Measurements from ENCODE around the gene LTBP1. TPM values are rescaled to one million over a fixed set of nuclear protein-coding genes. Genes with fewer than 3 reads are reported as not detected.

Gene LTBP1
- total and polyA plus RNA-seq, 2 of the 13 experiments (the other 11 are each of a cell fraction or from before 2014, with no cell fraction given) = 0.12 to 0.22 TPM

- ChIA-PET POLR2A (no interaction called here), CTCF (ENCODE audit: low intra/inter-chr PET ratio, low total read pairs) (no interaction called here)
- intact Hi-C loops (cut with micrococcal nuclease; ENCODE audit: unreplicated experiment) = no loop called here
- FAIRE-seq (no peak), ATAC-seq (no peak), DNase-seq (ENCODE audit: low spot score) (no peak)
- WGBS (ENCODE audit: low lambda C conversion rate) = 7% methylated on average over 2 of the region's 2 CpGs
- Histone ChIP-seq H3K79me2 (ENCODE audit: insufficient read depth, low read length) (no peaks in the 10 kb centered on the region), H3K9me3 (ENCODE audit: low read length) (no peaks in the 10 kb centered on the region), H3K4me1 (ENCODE audit: insufficient read depth, low read length) (peaks cover 20% of the 10 kb centered on the region), H3K27me3 (ENCODE audit: control insufficient read depth in 1 of 2, insufficient read depth in 2 of 2, low read length in 2 of 2) (no peaks in the 10 kb centered on the region; a peak in 2 of 5 replicates), H2AFZ (ENCODE audit: low read length) (no peak overlapping the region), H3K4me2 (ENCODE audit: low read depth, low read length) (no peak overlapping the region), H3K27ac (ENCODE audit: extremely low read length, insufficient read depth, low read length) (no peak overlapping the region), H4K20me1 (ENCODE audit: insufficient read depth, low read length) (no peaks in the 10 kb centered on the region), H3K9ac (ENCODE audit: insufficient read depth, low read depth, low read length) (no peak overlapping the region), H3K36me3 (replicated peaks in 1 of 2; ENCODE audit: control insufficient read depth in 1 of 2, insufficient read depth in 2 of 2, low read length in 2 of 2) (no peaks in the 10 kb centered on the region), H3K4me3 (replicated peaks in 1 of 3; ENCODE audit: insufficient read depth in 1 of 3, low read depth in 2 of 3, low read length in 3 of 3) (no peak overlapping the region)
- in situ Hi-C loops (cut with HindIII; ENCODE audit: extremely low pct_ligation_motif_present, low pct_unique_long_range_greater_than_20kb) = no loop called here
- no TSS peak for BruUV-seq (replicated peaks)
- TF ChIP-seq, protein P1, sequence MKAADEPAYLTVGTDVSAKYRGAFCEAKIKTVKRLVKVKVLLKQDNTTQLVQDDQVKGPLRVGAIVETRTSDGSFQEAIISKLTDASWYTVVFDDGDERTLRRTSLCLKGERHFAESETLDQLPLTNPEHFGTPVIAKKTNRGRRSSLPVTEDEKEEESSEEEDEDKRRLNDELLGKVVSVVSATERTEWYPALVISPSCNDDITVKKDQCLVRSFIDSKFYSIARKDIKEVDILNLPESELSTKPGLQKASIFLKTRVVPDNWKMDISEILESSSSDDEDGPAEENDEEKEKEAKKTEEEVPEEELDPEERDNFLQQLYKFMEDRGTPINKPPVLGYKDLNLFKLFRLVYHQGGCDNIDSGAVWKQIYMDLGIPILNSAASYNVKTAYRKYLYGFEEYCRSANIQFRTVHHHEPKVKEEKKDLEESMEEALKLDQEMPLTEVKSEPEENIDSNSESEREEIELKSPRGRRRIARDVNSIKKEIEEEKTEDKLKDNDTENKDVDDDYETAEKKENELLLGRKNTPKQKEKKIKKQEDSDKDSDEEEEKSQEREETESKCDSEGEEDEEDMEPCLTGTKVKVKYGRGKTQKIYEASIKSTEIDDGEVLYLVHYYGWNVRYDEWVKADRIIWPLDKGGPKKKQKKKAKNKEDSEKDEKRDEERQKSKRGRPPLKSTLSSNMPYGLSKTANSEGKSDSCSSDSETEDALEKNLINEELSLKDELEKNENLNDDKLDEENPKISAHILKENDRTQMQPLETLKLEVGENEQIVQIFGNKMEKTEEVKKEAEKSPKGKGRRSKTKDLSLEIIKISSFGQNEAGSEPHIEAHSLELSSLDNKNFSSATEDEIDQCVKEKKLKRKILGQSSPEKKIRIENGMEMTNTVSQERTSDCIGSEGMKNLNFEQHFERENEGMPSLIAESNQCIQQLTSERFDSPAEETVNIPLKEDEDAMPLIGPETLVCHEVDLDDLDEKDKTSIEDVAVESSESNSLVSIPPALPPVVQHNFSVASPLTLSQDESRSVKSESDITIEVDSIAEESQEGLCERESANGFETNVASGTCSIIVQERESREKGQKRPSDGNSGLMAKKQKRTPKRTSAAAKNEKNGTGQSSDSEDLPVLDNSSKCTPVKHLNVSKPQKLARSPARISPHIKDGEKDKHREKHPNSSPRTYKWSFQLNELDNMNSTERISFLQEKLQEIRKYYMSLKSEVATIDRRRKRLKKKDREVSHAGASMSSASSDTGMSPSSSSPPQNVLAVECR (CRISPR knock-in tag; IDR thresholded peaks at IDR 0.05; ENCODE audit: borderline replicate concordance) = no peak
- no peak for TF ChIP-seq ATF7 (IDR thresholded peaks at IDR 0.05)
- no peak for TF ChIP-seq ATF7 (CRISPR knock-in tag; IDR thresholded peaks at IDR 0.05)
- no peak for TF ChIP-seq ZNF331 (CRISPR knock-in tag; IDR thresholded peaks at IDR 0.05)
- no peak for TF ChIP-seq THAP9 (CRISPR knock-in tag; IDR thresholded peaks at IDR 0.05; ENCODE audit: borderline replicate concordance)
- TF ChIP-seq ZNF737 (CRISPR knock-in tag; IDR thresholded peaks at IDR 0.05; ENCODE audit: borderline replicate concordance) = no peak
- TF ChIP-seq ZNF784 (CRISPR knock-in tag; IDR thresholded peaks at IDR 0.05; ENCODE audit: borderline replicate concordance) = no peak
- no peak for TF ChIP-seq ZNF781 (CRISPR knock-in tag; IDR thresholded peaks at IDR 0.05; ENCODE audit: borderline replicate concordance, not compliant biosample characterization)
- TF ChIP-seq THRA (CRISPR knock-in tag; IDR thresholded peaks at IDR 0.05; ENCODE audit: borderline replicate concordance) = no peak
- TF ChIP-seq, protein P2, sequence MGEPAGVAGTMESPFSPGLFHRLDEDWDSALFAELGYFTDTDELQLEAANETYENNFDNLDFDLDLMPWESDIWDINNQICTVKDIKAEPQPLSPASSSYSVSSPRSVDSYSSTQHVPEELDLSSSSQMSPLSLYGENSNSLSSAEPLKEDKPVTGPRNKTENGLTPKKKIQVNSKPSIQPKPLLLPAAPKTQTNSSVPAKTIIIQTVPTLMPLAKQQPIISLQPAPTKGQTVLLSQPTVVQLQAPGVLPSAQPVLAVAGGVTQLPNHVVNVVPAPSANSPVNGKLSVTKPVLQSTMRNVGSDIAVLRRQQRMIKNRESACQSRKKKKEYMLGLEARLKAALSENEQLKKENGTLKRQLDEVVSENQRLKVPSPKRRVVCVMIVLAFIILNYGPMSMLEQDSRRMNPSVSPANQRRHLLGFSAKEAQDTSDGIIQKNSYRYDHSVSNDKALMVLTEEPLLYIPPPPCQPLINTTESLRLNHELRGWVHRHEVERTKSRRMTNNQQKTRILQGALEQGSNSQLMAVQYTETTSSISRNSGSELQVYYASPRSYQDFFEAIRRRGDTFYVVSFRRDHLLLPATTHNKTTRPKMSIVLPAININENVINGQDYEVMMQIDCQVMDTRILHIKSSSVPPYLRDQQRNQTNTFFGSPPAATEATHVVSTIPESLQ (CRISPR knock-in tag; conservative IDR thresholded peaks at IDR 0.05) = no peak
- TF ChIP-seq DPF2 (CRISPR knock-in tag; IDR thresholded peaks at IDR 0.05; ENCODE audit: borderline replicate concordance, low read depth) = no peak
These were observed 67.5 kb downstream of the LTBP1 start for GRCh38 chr2:33014268-33014667.

All from HepG2 (cell line).